Measurements from ENCODE around the gene SORCS2. TPM values are rescaled to one million over a fixed set of nuclear protein-coding genes. Genes with fewer than 3 reads are reported as not detected.

The SORCS2 gene
- total and polyA plus RNA-seq, 2 of the 13 experiments (the other 11 are each of a cell fraction or from before 2014, with no cell fraction given): 0.82 to 1.0 TPM

- WGBS (ENCODE audit: low lambda C conversion rate): 84% methylated on average over 11 of the region's 19 CpGs
- H3K27ac ChIP-seq (ENCODE audit: extremely low read length, insufficient read depth, low read length): no peak overlapping the region
- DNase-seq (ENCODE audit: low spot score) (no peak), FAIRE-seq (no peak), ATAC-seq (no peak)
- ChIA-PET CTCF (ENCODE audit: low intra/inter-chr PET ratio, low total read pairs) (no interaction called here), POLR2A (no interaction called here)
- no peak overlapping the region for H3K9ac ChIP-seq (ENCODE audit: insufficient read depth, low read depth, low read length)
- H2AFZ ChIP-seq (ENCODE audit: low read length): no peak overlapping the region
- no peaks in the 10 kb centered on the region for H3K36me3 ChIP-seq (replicated peaks in 1 of 2; ENCODE audit: control insufficient read depth in 1 of 2, insufficient read depth in 2 of 2, low read length in 2 of 2)
- H3K4me2 ChIP-seq (ENCODE audit: low read depth, low read length): no peak overlapping the region
- no peak for TF ChIP-seq ZNF251 (CRISPR knock-in tag; IDR thresholded peaks at IDR 0.05)
- TF ChIP-seq JARID2 (CRISPR knock-in tag; IDR thresholded peaks at IDR 0.05; ENCODE audit: insufficient replicate concordance): no peak
- no peak for TF ChIP-seq SRSF1 (optimal IDR thresholded peaks at IDR 0.05; ENCODE audit: low read depth, low read length)
- no peak for TF ChIP-seq ZNF883 (CRISPR knock-in tag; IDR thresholded peaks at IDR 0.05; ENCODE audit: not compliant biosample characterization)
- TF ChIP-seq ZNF296 (CRISPR knock-in tag; conservative IDR thresholded peaks at IDR 0.05): no peak
- TF ChIP-seq ZNF280D (CRISPR knock-in tag; IDR thresholded peaks at IDR 0.05): no peak
- no peak for TF ChIP-seq ZSCAN12 (CRISPR knock-in tag; IDR thresholded peaks at IDR 0.05)
- TF ChIP-seq CBFB (CRISPR knock-in tag; IDR thresholded peaks at IDR 0.05): no peak
- TF ChIP-seq ZNF570 (CRISPR knock-in tag; IDR thresholded peaks at IDR 0.05; ENCODE audit: borderline replicate concordance): no peak
- TF ChIP-seq ZNF501 (CRISPR knock-in tag; IDR thresholded peaks at IDR 0.05): no peak
- no peak for TF ChIP-seq ZNF619 (CRISPR knock-in tag; IDR thresholded peaks at IDR 0.05)
- no peak for TF ChIP-seq NFRKB (IDR thresholded peaks at IDR 0.05)
- intact Hi-C loops (cut with micrococcal nuclease; ENCODE audit: unreplicated experiment) (no loop called here), in situ Hi-C loops (cut with HindIII; ENCODE audit: extremely low pct_ligation_motif_present, low pct_unique_long_range_greater_than_20kb) (no loop called here)
- peaks cover 2 to 26% of the 10 kb centered on the region in 2 experiments for H3K27me3 ChIP-seq (ENCODE audit: control insufficient read depth in 1 of 2, insufficient read depth in 2 of 2, low read length in 2 of 2)
- H4K20me1 ChIP-seq (ENCODE audit: insufficient read depth, low read length): no peaks in the 10 kb centered on the region
- no TSS peak for BruUV-seq (replicated peaks)
- no peaks in the 10 kb centered on the region for H3K79me2 ChIP-seq (ENCODE audit: insufficient read depth, low read length)
- H3K4me1 ChIP-seq (ENCODE audit: insufficient read depth, low read length): peaks cover 50% of the 10 kb centered on the region
- no peaks in the 10 kb centered on the region for H3K9me3 ChIP-seq (ENCODE audit: low read length)
- no peak overlapping the region for H3K4me3 ChIP-seq (replicated peaks in 1 of 3; ENCODE audit: insufficient read depth in 1 of 3, low read depth in 2 of 3, low read length in 3 of 3)
Observed at GRCh38 chr4:7519638-7520376, 327.5 kb downstream of the SORCS2 start.
